ENCODE data around the gene ACER3.

ACER3 gene

GRCh38 chr11:76978239-76978638 lies 117.5 kb downstream of the ACER3 start:
- Histone ChIP-seq H4K8ac (ENCODE audit: low read depth, low read length) (peak overlapping the region; percentile 82), H3K4me3 (ENCODE audit: low read length in 2 of 2) (no peak overlapping the region), H3K9me3 (replicated peaks in 1 of 2; ENCODE audit: control insufficient read depth in 2 of 2, insufficient read depth in 1 of 2, low read depth in 1 of 2, low read length in 2 of 2) (no peaks in the 10 kb centered on the region), H2AFZ (ENCODE audit: low read length) (no peak overlapping the region), H2BK12ac (ENCODE audit: low read length) (peak overlapping the region; percentile 73), H3K4me2 (ENCODE audit: insufficient read depth, low read length, poor library complexity, severe bottlenecking) (no peak overlapping the region), H2BK15ac (ENCODE audit: low read length) (no peak overlapping the region), H2BK5ac (ENCODE audit: low read length) (no peak overlapping the region), H3K23ac (ENCODE audit: low read depth, low read length, poor library complexity) (no peak overlapping the region), H3K4me1 (ENCODE audit: control insufficient read depth in 2 of 2, insufficient read depth in 1 of 2, low read depth in 1 of 2, low read length in 2 of 2) (no peaks in the 10 kb centered on the region), H3K27me3 (ENCODE audit: control insufficient read depth in 3 of 3, insufficient read depth in 3 of 3, low read depth in 1 of 3, low read length in 3 of 3) (no peaks in the 10 kb centered on the region), H4K91ac (ENCODE audit: low read depth, low read length, poor library complexity) (no peak overlapping the region), H2AK5ac (ENCODE audit: low read depth, low read length) (no peak overlapping the region), H3K18ac (ENCODE audit: low read length) (no peak overlapping the region), H3K79me1 (ENCODE audit: low read depth, low read length) (peaks cover 2% of the 10 kb centered on the region), H3K9ac (ENCODE audit: low read depth, low read length, poor library complexity) (no peak overlapping the region), H2BK120ac (ENCODE audit: low read depth, low read length) (no peak overlapping the region), H3K36me3 (replicated peaks in 1 of 2; ENCODE audit: control insufficient read depth in 2 of 2, insufficient read depth in 2 of 2, low read length in 2 of 2) (peaks cover 0 to 3% of the 10 kb centered on the region in 2 donors), H3K27ac (replicated peaks; ENCODE audit: low read length) (no peak overlapping the region), H3K4ac (ENCODE audit: low read length) (no peak overlapping the region), H3K14ac (ENCODE audit: low read length) (no peak overlapping the region)
- DNase-seq (ENCODE audit: low spot score) = no peak
- WGBS, 2 donors (ENCODE audit: extremely low coverage in 2 of 2, insufficient read length in 2 of 2, insufficient replicate concordance in 1 of 2) = no CpG with 5 or more reads among the region's 4 CpGs

DNA sequence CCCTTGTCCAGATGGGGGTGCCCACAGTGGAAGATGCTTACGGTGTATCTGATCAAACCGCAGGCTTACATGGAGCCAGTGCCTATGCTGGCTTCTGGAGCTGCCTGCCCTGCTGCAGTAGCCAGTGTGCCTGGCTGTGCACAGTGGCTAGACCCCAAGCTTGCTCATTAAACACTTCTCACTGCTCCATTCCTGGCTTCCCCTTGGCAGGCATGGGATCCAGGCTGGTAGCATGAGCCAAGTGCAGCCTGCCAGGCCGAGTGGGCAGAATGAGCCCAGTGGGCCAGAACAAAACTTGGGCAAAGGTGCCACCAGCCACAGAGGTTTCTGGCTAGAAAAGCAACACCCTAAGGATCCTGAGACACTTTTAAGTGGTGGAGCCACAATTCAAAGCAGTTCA lies 118.1 kb downstream of the ACER3 start:
- Histone ChIP-seq H4K91ac (ENCODE audit: low read depth, low read length, poor library complexity) (no peak overlapping the region), H3K18ac (ENCODE audit: low read length) (no peak overlapping the region), H2AK5ac (ENCODE audit: low read depth, low read length) (no peak overlapping the region), H3K36me3 (replicated peaks in 1 of 2; ENCODE audit: control insufficient read depth in 2 of 2, insufficient read depth in 2 of 2, low read length in 2 of 2) (peaks cover 0 to 2% of the 10 kb centered on the region in 2 donors), H3K4ac (ENCODE audit: low read length) (no peak overlapping the region), H2BK120ac (ENCODE audit: low read depth, low read length) (no peak overlapping the region), H2BK15ac (ENCODE audit: low read length) (no peak overlapping the region), H3K14ac (ENCODE audit: low read length) (no peak overlapping the region), H3K4me3 (ENCODE audit: low read length in 2 of 2) (no peak overlapping the region), H3K27me3 (ENCODE audit: control insufficient read depth in 3 of 3, insufficient read depth in 3 of 3, low read depth in 1 of 3, low read length in 3 of 3) (no peaks in the 10 kb centered on the region), H2BK12ac (ENCODE audit: low read length) (no peak overlapping the region), H3K23ac (ENCODE audit: low read depth, low read length, poor library complexity) (no peak overlapping the region), H3K27ac (replicated peaks; ENCODE audit: low read length) (no peak overlapping the region), H2BK5ac (ENCODE audit: low read length) (no peak overlapping the region), H2AFZ (ENCODE audit: low read length) (no peak overlapping the region), H3K4me1 (ENCODE audit: control insufficient read depth in 2 of 2, insufficient read depth in 1 of 2, low read depth in 1 of 2, low read length in 2 of 2) (no peaks in the 10 kb centered on the region), H4K8ac (ENCODE audit: low read depth, low read length) (no peak overlapping the region), H3K4me2 (ENCODE audit: insufficient read depth, low read length, poor library complexity, severe bottlenecking) (no peak overlapping the region), H3K79me1 (ENCODE audit: low read depth, low read length) (no peaks in the 10 kb centered on the region), H3K9ac (ENCODE audit: low read depth, low read length, poor library complexity) (no peak overlapping the region), H3K9me3 (replicated peaks in 1 of 2; ENCODE audit: control insufficient read depth in 2 of 2, insufficient read depth in 1 of 2, low read depth in 1 of 2, low read length in 2 of 2) (no peaks in the 10 kb centered on the region)
- WGBS, 2 donors (ENCODE audit: extremely low coverage in 2 of 2, insufficient read length in 2 of 2, insufficient replicate concordance in 1 of 2) = no CpG with 5 or more reads among the region's 3 CpGs
- no peak for DNase-seq (ENCODE audit: low spot score)

DNA sequence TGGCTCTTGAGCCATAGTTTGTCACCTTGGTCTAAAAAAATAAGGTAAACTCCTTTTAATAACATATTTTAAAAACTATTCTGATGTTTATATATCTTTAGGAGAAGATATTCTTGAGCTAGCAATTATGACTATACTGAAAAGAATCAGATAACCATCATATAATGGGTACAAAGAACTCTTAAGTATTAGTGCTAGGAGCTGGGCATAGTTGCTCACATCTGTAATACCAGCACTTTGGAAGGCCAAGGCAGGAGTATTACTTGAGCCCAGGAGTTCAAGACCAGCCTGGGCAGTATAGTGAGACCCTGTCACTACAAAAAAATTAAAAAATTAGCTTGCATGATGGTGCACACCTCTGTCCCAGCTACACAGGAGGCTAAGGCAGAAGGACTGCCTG lies 119.5 kb downstream of the ACER3 start:
- Histone ChIP-seq H3K18ac (ENCODE audit: low read length) (no peak overlapping the region), H3K79me1 (ENCODE audit: low read depth, low read length) (no peaks in the 10 kb centered on the region), H3K27me3 (ENCODE audit: control insufficient read depth in 3 of 3, insufficient read depth in 3 of 3, low read depth in 1 of 3, low read length in 3 of 3) (no peaks in the 10 kb centered on the region)

GRCh38 chr11:76984743-76985142 lies 124.0 kb downstream of the ACER3 start:
- Histone ChIP-seq H3K4me1 (ENCODE audit: control insufficient read depth in 2 of 2, insufficient read depth in 1 of 2, low read depth in 1 of 2, low read length in 2 of 2) (no peaks in the 10 kb centered on the region), H2AFZ (ENCODE audit: low read length) (no peak overlapping the region)
- DNase-seq (ENCODE audit: low spot score) = no peak

More for the DNA sequence above, 119.5 kb downstream of the ACER3 start:
- Histone ChIP-seq H3K14ac (ENCODE audit: low read length) (no peak overlapping the region), H2BK12ac (ENCODE audit: low read length) (no peak overlapping the region), H3K4me3 (ENCODE audit: low read length in 2 of 2) (no peak overlapping the region), H2BK15ac (ENCODE audit: low read length) (no peak overlapping the region), H2AFZ (ENCODE audit: low read length) (no peak overlapping the region), H2AK5ac (ENCODE audit: low read depth, low read length) (no peak overlapping the region), H4K8ac (ENCODE audit: low read depth, low read length) (no peak overlapping the region), H3K9ac (ENCODE audit: low read depth, low read length, poor library complexity) (no peak overlapping the region), H2BK5ac (ENCODE audit: low read length) (no peak overlapping the region), H3K4me2 (ENCODE audit: insufficient read depth, low read length, poor library complexity, severe bottlenecking) (no peak overlapping the region), H3K23ac (ENCODE audit: low read depth, low read length, poor library complexity) (no peak overlapping the region), H3K4ac (ENCODE audit: low read length) (no peak overlapping the region), H3K27ac (replicated peaks; ENCODE audit: low read length) (no peak overlapping the region), H3K36me3 (replicated peaks in 1 of 2; ENCODE audit: control insufficient read depth in 2 of 2, insufficient read depth in 2 of 2, low read length in 2 of 2) (peaks cover 0 to 2% of the 10 kb centered on the region in 2 donors), H3K9me3 (replicated peaks in 1 of 2; ENCODE audit: control insufficient read depth in 2 of 2, insufficient read depth in 1 of 2, low read depth in 1 of 2, low read length in 2 of 2) (no peaks in the 10 kb centered on the region), H4K91ac (ENCODE audit: low read depth, low read length, poor library complexity) (no peak overlapping the region), H2BK120ac (ENCODE audit: low read depth, low read length) (no peak overlapping the region), H3K4me1 (ENCODE audit: control insufficient read depth in 2 of 2, insufficient read depth in 1 of 2, low read depth in 1 of 2, low read length in 2 of 2) (no peaks in the 10 kb centered on the region)
- no peak for DNase-seq (ENCODE audit: low spot score)

More at GRCh38 chr11:76984743-76985142, 124.0 kb downstream of the ACER3 start:
- H3K27me3 ChIP-seq (ENCODE audit: control insufficient read depth in 3 of 3, insufficient read depth in 3 of 3, low read depth in 1 of 3, low read length in 3 of 3) = no peaks in the 10 kb centered on the region
- H3K36me3 ChIP-seq (replicated peaks in 1 of 2; ENCODE audit: control insufficient read depth in 2 of 2, insufficient read depth in 2 of 2, low read length in 2 of 2) = no peaks in the 10 kb centered on the region
- WGBS, 2 donors (ENCODE audit: extremely low coverage in 2 of 2, insufficient read length in 2 of 2, insufficient replicate concordance in 1 of 2) = no CpG with 5 or more reads among the region's 1 CpG
- H2BK5ac ChIP-seq (ENCODE audit: low read length) = no peak overlapping the region
- no peak overlapping the region for H4K8ac ChIP-seq (ENCODE audit: low read depth, low read length)
- H2BK15ac ChIP-seq (ENCODE audit: low read length) = no peak overlapping the region
- no peak overlapping the region for H3K23ac ChIP-seq (ENCODE audit: low read depth, low read length, poor library complexity)
- no peaks in the 10 kb centered on the region for H3K9me3 ChIP-seq (replicated peaks in 1 of 2; ENCODE audit: control insufficient read depth in 2 of 2, insufficient read depth in 1 of 2, low read depth in 1 of 2, low read length in 2 of 2)
- H3K9ac ChIP-seq (ENCODE audit: low read depth, low read length, poor library complexity) = no peak overlapping the region
- H3K79me1 ChIP-seq (ENCODE audit: low read depth, low read length) = no peaks in the 10 kb centered on the region
- no peak overlapping the region for H3K27ac ChIP-seq (replicated peaks; ENCODE audit: low read length)
- H3K4me2 ChIP-seq (ENCODE audit: insufficient read depth, low read length, poor library complexity, severe bottlenecking) = no peak overlapping the region
- H2BK12ac ChIP-seq (ENCODE audit: low read length) = no peak overlapping the region
- H2BK120ac ChIP-seq (ENCODE audit: low read depth, low read length) = no peak overlapping the region
- no peak overlapping the region for H3K4ac ChIP-seq (ENCODE audit: low read length)
- H3K18ac ChIP-seq (ENCODE audit: low read length) = no peak overlapping the region
- H4K91ac ChIP-seq (ENCODE audit: low read depth, low read length, poor library complexity) = no peak overlapping the region
- no peak overlapping the region for H2AK5ac ChIP-seq (ENCODE audit: low read depth, low read length)
- no peak overlapping the region for H3K14ac ChIP-seq (ENCODE audit: low read length)
- no peak overlapping the region for H3K4me3 ChIP-seq (ENCODE audit: low read length in 2 of 2)
